Stimulated activated CD8-positive, alpha-beta memory T cell treated with anti-CD3 and anti-CD28 coated beads, Interleukin-15, amount 100 ng/mL, for 1 hour (primary cell): Measurements from ENCODE around the gene SPANXN3.
"Not testable (repeated sequence)": the region's sequence is repeated elsewhere in the genome, so short reads cannot be mapped to it uniquely, and the experiment has no call there.

Source experiments
- DNase-seq: peaks from one replicate; pipeline ENCODE4 v3.0.0-alpha.2; 2020; ENCODE audit warnings: low read depth

Gene SPANXN3

GRCh38 chrX:143517375-143517774, at the start of gene SPANXN3:
TSS of gene SPANXN3 (minus strand) at chrX:143517475. CDS start at chrX:143517391, 84 bp downstream.
- DNase-seq, result not testable (repeated sequence)

DNA sequence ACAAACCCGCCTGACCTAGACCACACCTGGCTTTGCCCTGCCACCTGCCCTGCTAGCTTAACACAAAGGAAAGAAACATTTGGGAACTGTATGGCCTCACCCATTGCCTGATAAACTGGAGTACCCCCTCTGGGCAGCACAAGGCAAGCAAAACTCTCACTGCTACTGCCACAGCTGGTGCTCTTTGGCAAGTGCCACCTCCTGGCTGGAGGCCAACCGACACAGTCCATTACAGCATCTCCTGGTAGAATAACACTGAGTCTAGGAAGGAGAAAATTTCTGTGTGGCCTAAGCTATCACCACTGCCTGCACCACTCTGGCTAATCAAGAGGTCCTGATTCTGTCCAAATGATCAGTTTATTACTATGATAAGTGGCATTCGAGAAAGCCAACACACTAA, 18.9 kb upstream of the SPANXN3 start:
- DNase-seq, result no peak

GRCh38 chrX:143502196-143502595, 15.1 kb downstream of the SPANXN3 start:
- not testable (repeated sequence) for DNase-seq

GRCh38 chrX:143500751-143501150, 16.5 kb downstream of the SPANXN3 start:
- no peak for DNase-seq

- no peak for DNase-seq
Measured at GRCh38 chrX:143486105-143486504, 31.2 kb downstream of the SPANXN3 start.

GRCh38 chrX:143476751-143477150, 40.5 kb downstream of the SPANXN3 start:
- no peak for DNase-seq

GRCh38 chrX:143472347-143472938, 44.8 kb downstream of the SPANXN3 start:
- DNase-seq, result no peak

- DNase-seq, result no peak
Measured at GRCh38 chrX:143466130-143466529, 51.1 kb downstream of the SPANXN3 start.

- no peak for DNase-seq
Measured at GRCh38 chrX:143462696-143463095, 54.6 kb downstream of the SPANXN3 start.

DNA sequence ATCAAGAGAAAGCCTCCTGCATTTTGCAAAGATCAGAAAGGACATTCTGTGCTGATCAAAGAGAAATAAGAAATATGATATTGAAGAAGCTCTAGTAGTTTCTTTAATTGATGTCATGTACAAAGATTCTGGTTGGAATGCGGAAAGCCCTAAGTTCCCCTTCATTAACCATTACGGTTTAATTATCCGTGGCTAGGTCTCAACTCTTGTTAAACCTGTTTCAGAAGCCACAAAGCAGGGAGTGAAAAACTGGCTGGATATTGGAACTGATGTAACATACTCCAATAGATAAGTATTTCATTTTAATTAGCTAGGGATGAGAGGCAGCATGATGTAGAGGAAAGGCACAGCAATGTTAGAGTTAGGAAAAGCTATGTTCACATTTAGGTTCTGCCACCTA, 55.7 kb downstream of the SPANXN3 start:
- no peak for DNase-seq
